Neural cell (in vitro differentiated cells): ENCODE data around the gene FHIT. TPM values are rescaled to one million over a fixed set of nuclear protein-coding genes. Genes with fewer than 3 reads are reported as not detected.
"Not testable (repeated sequence)": the region's sequence is repeated elsewhere in the genome, so short reads cannot be mapped to it uniquely, and the experiment has no call there.

Experiments used
- H2AFZ ChIP-seq: fragments of 200-600, 300-800 bp; sonication (generic), shearing (Covaris generic); 2 replicates; pipeline ENCODE4 v1.6.0; 2014; ENCODE audit warnings: low read depth, mild to moderate bottlenecking, antibody characterized with exemption, low read length, moderate library complexity
- H3F3A ChIP-seq: fragments of 200-600 bp; shearing (Covaris generic); 2 replicates; pipeline ENCODE4 v1.6.1; 2016; ENCODE audit warnings: mild to moderate bottlenecking, moderate library complexity, mixed read lengths, antibody characterized with exemption, low read length; ENCODE audit not compliant: insufficient read depth, poor library complexity, severe bottlenecking
- H3K27ac ChIP-seq: fragments of 200-600, 300-800 bp; sonication (generic), shearing (Covaris generic); 2 replicates; pipeline ENCODE4 v1.5.1; 2014; ENCODE audit warnings: mild to moderate bottlenecking, low read length, moderate library complexity
- H3K27me3 ChIP-seq: fragments of 300-800, 200-600 bp; sonication (generic), shearing (Covaris generic); 2 replicates; pipeline ENCODE4 v1.6.0; 2014; ENCODE audit warnings: mild to moderate bottlenecking, low read depth, low read length, moderate library complexity; ENCODE audit not compliant: insufficient read depth
- H3K36me3 ChIP-seq: fragments of 300-800, 200-600 bp; sonication (generic), shearing (Covaris generic); 2 replicates; pipeline ENCODE4 v1.5.1; 2014; ENCODE audit warnings: mild to moderate bottlenecking, antibody characterized with exemption, low read length, moderate library complexity; ENCODE audit not compliant: insufficient read depth
- H3K4me2 ChIP-seq: fragments of 300-800, 200-600 bp; sonication (generic), shearing (Covaris generic); 2 replicates; pipeline ENCODE4 v1.6.0; 2014; ENCODE audit warnings: mild to moderate bottlenecking, low read length
- H3K4me3 ChIP-seq: fragments of 300-800, 200-600 bp; sonication (generic), shearing (Covaris generic); 2 replicates; pipeline ENCODE4 v1.5.1; 2014; ENCODE audit warnings: mild to moderate bottlenecking, low read length, moderate library complexity
- H3K79me2 ChIP-seq: fragments of 200-600 bp; shearing (Covaris generic); replicated peaks from 2 replicates; pipeline ENCODE4 v1.6.0; 2014; ENCODE audit warnings: mild to moderate bottlenecking, low read length, moderate library complexity; ENCODE audit not compliant: insufficient read depth
- H3K9ac ChIP-seq: fragments of 300-800, 200-600 bp; sonication (generic), shearing (Covaris generic); 2 replicates; pipeline ENCODE4 v1.6.1; 2016; ENCODE audit warnings: mild to moderate bottlenecking, low read length, mixed read lengths
- H3K9me2 ChIP-seq: fragments of 200-600 bp; shearing (Covaris generic); 2 replicates; pipeline ENCODE4 v1.6.1; 2016; ENCODE audit warnings: mild to moderate bottlenecking, low read length, mixed read lengths; ENCODE audit not compliant: insufficient read depth
- H3K9me3 ChIP-seq: fragments of 200-600, 300-800 bp; sonication (generic), shearing (Covaris generic); 2 replicates; pipeline ENCODE4 v1.6.1; 2016; ENCODE audit warnings: mild to moderate bottlenecking, mixed run types, low read length, moderate library complexity, mixed read lengths
- H4K20me1 ChIP-seq: fragments of 200-600 bp; shearing (Covaris generic); 2 replicates; pipeline ENCODE4 v1.6.1; 2016; ENCODE audit warnings: mild to moderate bottlenecking, mixed run types; ENCODE audit not compliant: insufficient read depth
- EP300 ChIP-seq: fragments of 450-650 bp; conservative IDR thresholded peaks from 2 replicates; pipeline ENCODE4 v1.6.1; 2014; ENCODE audit warnings: antibody characterized with exemption, mild to moderate bottlenecking, moderate library complexity; ENCODE audit not compliant: poor library complexity, severe bottlenecking
- EZH2 ChIP-seq: fragments of 200-600, 300-800 bp; shearing (Covaris generic), sonication (generic); IDR thresholded peaks from 2 replicates; pipeline ENCODE4 v1.6.1; 2014; ENCODE audit warnings: antibody characterized with exemption, low read length, borderline replicate concordance, mild to moderate bottlenecking; ENCODE audit not compliant: insufficient read depth, poor library complexity, severe bottlenecking
- MXI1 ChIP-seq: fragments of 450-650 bp; conservative IDR thresholded peaks from 2 replicates; pipeline ENCODE4 v1.6.1; 2014; ENCODE audit warnings: antibody characterized with exemption, mild to moderate bottlenecking; ENCODE audit not compliant: poor library complexity, severe bottlenecking
- POLR2AphosphoS5 ChIP-seq: IDR thresholded peaks from 2 replicates; pipeline ENCODE4 v1.6.1; 2012
- RAD21 ChIP-seq: fragments of 450-650 bp; conservative IDR thresholded peaks from 2 replicates; pipeline ENCODE4 v1.6.1; 2014; ENCODE audit warnings: antibody characterized with exemption, mild to moderate bottlenecking, moderate library complexity
- SMC3 ChIP-seq: fragments of 450-650 bp; conservative IDR thresholded peaks from 2 replicates; pipeline ENCODE4 v1.6.1; 2014; ENCODE audit warnings: antibody characterized with exemption, mild to moderate bottlenecking, moderate library complexity; ENCODE audit not compliant: poor library complexity
- TAF1 ChIP-seq: IDR thresholded peaks from 2 replicates; pipeline ENCODE4 v1.6.1; 2012; ENCODE audit warnings: low read depth
- polyA plus RNA-seq: library from polyadenylated mRNA; depleted of rRNA; stranded (reverse); fragments of >200 nt; gene quantifications from 2 replicates; pipeline ENCODE4 v1.2.3, GENCODE V29; 2014
- TF ChIP-seq, protein P1 (sequence below): fragments of 450-650 bp; IDR thresholded peaks from 2 replicates; pipeline ENCODE4 v1.5.1; 2014; ENCODE audit warnings: antibody characterized with exemption, mild to moderate bottlenecking, moderate library complexity; ENCODE audit not compliant: poor library complexity, severe bottlenecking
- TF ChIP-seq, protein P2 (sequence below): IDR thresholded peaks from 2 replicates; pipeline ENCODE4 v1.6.1; 2012; ENCODE audit warnings: borderline replicate concordance

Gene FHIT
- polyA plus RNA-seq, 1 donor from 2014 or later: not detected

DNA sequence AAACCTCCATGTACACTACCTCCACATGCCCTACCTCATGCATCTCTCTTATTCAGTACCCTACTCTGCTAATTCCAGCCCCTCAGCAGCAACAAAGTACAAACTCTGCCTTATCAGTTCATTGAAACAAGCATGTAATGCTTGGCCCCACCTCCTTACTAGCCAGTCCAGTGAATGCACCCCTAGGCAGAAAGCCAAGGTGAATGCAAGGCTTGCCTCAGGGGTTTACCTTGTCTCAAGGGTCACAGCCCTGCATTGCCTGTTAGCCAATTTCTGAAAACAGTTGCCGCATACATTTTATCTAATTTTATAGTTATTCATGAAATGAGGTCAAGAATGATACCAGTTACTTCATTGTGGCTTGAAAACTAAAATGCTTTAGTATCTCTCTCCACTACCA, 576.4 kb downstream of the FHIT start:
- no peaks in the 10 kb centered on the region for H4K20me1 ChIP-seq
- no peaks in the 10 kb centered on the region for H3F3A ChIP-seq
- no peak overlapping the region for H3K4me3 ChIP-seq
- H2AFZ ChIP-seq: no peak overlapping the region
- H3K4me2 ChIP-seq: no peak overlapping the region
- H3K27me3 ChIP-seq: no peaks in the 10 kb centered on the region
- TF ChIP-seq RAD21 (no peak), SMC3 (no peak), POLR2AphosphoS5 (no peak)
- TF ChIP-seq, protein P1, sequence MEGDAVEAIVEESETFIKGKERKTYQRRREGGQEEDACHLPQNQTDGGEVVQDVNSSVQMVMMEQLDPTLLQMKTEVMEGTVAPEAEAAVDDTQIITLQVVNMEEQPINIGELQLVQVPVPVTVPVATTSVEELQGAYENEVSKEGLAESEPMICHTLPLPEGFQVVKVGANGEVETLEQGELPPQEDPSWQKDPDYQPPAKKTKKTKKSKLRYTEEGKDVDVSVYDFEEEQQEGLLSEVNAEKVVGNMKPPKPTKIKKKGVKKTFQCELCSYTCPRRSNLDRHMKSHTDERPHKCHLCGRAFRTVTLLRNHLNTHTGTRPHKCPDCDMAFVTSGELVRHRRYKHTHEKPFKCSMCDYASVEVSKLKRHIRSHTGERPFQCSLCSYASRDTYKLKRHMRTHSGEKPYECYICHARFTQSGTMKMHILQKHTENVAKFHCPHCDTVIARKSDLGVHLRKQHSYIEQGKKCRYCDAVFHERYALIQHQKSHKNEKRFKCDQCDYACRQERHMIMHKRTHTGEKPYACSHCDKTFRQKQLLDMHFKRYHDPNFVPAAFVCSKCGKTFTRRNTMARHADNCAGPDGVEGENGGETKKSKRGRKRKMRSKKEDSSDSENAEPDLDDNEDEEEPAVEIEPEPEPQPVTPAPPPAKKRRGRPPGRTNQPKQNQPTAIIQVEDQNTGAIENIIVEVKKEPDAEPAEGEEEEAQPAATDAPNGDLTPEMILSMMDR: no peak
- H3K36me3 ChIP-seq: no peaks in the 10 kb centered on the region
- no peak overlapping the region for H3K27ac ChIP-seq
- no peaks in the 10 kb centered on the region for H3K79me2 ChIP-seq
- no peak overlapping the region for H3K9ac ChIP-seq
- H3K9me2 ChIP-seq: no peaks in the 10 kb centered on the region
- no peaks in the 10 kb centered on the region for H3K9me3 ChIP-seq

DNA sequence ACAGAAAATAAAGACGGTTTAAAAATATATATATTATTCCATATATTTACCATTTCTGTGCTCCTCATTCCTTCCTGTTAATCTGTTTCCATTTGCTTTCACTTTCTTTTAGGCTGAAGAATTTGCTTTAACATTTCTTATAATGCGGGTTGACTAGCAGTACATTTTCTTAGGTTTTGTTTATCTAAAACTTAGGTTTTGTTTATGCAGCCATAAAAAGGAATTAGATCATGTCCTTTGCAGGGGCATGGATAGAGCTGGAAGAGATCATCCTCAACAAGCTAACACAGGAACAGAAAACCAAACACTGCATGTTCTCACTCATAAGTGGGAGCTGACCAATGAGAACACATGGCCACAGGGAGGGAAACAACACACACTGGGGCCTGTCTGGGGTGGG, 578.1 kb downstream of the FHIT start:
- Histone ChIP-seq H3K79me2 (no peaks in the 10 kb centered on the region), H3K27ac (no peak overlapping the region), H3K9ac (no peak overlapping the region), H3K27me3 (no peaks in the 10 kb centered on the region), H3F3A (no peaks in the 10 kb centered on the region), H2AFZ (no peak overlapping the region), H3K36me3 (no peaks in the 10 kb centered on the region), H3K4me3 (no peak overlapping the region), H3K4me2 (no peak overlapping the region), H3K9me2 (no peaks in the 10 kb centered on the region), H4K20me1 (no peaks in the 10 kb centered on the region), H3K9me3 (no peaks in the 10 kb centered on the region)
- TF ChIP-seq POLR2AphosphoS5 (no peak), RAD21 (no peak)

DNA sequence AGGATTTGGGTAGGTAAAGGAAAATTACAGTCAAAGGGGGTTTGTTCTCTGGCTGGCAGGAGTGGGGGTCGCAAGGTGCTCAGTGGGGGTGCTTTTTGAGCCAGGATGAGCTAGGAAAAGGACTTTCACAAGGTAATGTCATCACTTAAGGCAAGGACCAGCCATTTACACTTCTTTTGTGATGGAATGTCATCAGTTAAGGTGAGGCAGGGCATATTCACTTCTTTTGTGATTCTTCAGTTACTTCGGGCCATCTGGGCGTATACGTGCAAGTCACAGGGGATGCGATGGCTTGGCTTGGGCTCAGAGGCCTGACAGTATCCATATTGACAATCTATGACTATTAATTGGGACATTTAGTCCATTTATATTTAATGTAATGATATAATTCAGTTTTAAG, 578.9 kb downstream of the FHIT start:
- not testable (repeated sequence) for H3F3A ChIP-seq, H3K4me2 ChIP-seq, H3K9me3 ChIP-seq, H4K20me1 ChIP-seq, H3K27ac ChIP-seq, H3K9ac ChIP-seq, H3K36me3 ChIP-seq, H3K9me2 ChIP-seq, H3K27me3 ChIP-seq, H2AFZ ChIP-seq, H3K4me3 ChIP-seq, H3K79me2 ChIP-seq

DNA sequence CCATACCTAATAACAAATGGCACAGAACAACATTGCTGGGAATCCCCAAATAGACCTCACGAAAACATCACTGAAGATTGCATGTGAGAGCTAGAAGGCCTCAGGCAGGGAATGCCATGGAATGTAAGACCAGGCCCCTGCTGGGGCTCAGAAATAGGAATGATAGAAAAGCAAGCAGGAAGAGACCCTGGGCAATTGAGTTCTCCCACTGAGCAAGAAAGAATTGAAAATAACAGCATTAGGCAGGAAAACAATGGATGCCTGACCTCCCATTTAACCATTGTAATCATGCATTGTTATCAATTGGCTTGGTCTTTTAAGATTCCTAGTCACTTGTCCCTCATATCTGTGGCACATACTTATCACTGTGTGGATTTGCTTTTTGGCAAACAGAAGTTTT, 581.6 kb downstream of the FHIT start:
- Histone ChIP-seq H3F3A (no peaks in the 10 kb centered on the region), H3K79me2 (no peaks in the 10 kb centered on the region), H4K20me1 (no peaks in the 10 kb centered on the region), H3K4me2 (no peak overlapping the region), H3K27me3 (no peaks in the 10 kb centered on the region), H3K9me2 (no peaks in the 10 kb centered on the region), H3K27ac (no peak overlapping the region), H3K9me3 (no peaks in the 10 kb centered on the region), H3K36me3 (no peaks in the 10 kb centered on the region), H3K9ac (no peak overlapping the region), H2AFZ (no peak overlapping the region), H3K4me3 (no peak overlapping the region)
- TF ChIP-seq MXI1 (no peak), RAD21 (no peak), EZH2 (no peak), POLR2AphosphoS5 (no peak), EP300 (no peak), SMC3 (no peak), TAF1 (no peak)
- TF ChIP-seq, protein P1: no peak
- TF ChIP-seq, protein P2, sequence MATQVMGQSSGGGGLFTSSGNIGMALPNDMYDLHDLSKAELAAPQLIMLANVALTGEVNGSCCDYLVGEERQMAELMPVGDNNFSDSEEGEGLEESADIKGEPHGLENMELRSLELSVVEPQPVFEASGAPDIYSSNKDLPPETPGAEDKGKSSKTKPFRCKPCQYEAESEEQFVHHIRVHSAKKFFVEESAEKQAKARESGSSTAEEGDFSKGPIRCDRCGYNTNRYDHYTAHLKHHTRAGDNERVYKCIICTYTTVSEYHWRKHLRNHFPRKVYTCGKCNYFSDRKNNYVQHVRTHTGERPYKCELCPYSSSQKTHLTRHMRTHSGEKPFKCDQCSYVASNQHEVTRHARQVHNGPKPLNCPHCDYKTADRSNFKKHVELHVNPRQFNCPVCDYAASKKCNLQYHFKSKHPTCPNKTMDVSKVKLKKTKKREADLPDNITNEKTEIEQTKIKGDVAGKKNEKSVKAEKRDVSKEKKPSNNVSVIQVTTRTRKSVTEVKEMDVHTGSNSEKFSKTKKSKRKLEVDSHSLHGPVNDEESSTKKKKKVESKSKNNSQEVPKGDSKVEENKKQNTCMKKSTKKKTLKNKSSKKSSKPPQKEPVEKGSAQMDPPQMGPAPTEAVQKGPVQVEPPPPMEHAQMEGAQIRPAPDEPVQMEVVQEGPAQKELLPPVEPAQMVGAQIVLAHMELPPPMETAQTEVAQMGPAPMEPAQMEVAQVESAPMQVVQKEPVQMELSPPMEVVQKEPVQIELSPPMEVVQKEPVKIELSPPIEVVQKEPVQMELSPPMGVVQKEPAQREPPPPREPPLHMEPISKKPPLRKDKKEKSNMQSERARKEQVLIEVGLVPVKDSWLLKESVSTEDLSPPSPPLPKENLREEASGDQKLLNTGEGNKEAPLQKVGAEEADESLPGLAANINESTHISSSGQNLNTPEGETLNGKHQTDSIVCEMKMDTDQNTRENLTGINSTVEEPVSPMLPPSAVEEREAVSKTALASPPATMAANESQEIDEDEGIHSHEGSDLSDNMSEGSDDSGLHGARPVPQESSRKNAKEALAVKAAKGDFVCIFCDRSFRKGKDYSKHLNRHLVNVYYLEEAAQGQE: no peak
